Fibroblast of villous mesenchyme (primary cell): ENCODE measurements around the gene PRDM16. TPM values are rescaled to one million over a fixed set of nuclear protein-coding genes. Genes with fewer than 3 reads are reported as not detected.

Experiments used
- DNase-seq: peaks from one replicate; pipeline ENCODE4 v3.0.0-alpha.2; 2010; ENCODE audit warnings: low read depth
- H3K4me3 ChIP-seq: 2 replicates; pipeline ENCODE4 v1.5.1; 2011; ENCODE audit warnings: low read depth, mild to moderate bottlenecking, low read length
- total RNA-seq: library from RNA; depleted of rRNA; stranded (reverse); fragments of >200 nt; gene quantifications from 2 replicates; pipeline ENCODE4 v1.2.3, GENCODE V29; 2012
- TF ChIP-seq, protein P1 (sequence below): IDR thresholded peaks from 2 replicates; pipeline ENCODE4 v1.5.1; 2012; ENCODE audit warnings: low read depth, mild to moderate bottlenecking, low read length; ENCODE audit not compliant: insufficient read depth

Gene PRDM16
- total RNA-seq, 1 donor: 1.7 TPM

DNA sequence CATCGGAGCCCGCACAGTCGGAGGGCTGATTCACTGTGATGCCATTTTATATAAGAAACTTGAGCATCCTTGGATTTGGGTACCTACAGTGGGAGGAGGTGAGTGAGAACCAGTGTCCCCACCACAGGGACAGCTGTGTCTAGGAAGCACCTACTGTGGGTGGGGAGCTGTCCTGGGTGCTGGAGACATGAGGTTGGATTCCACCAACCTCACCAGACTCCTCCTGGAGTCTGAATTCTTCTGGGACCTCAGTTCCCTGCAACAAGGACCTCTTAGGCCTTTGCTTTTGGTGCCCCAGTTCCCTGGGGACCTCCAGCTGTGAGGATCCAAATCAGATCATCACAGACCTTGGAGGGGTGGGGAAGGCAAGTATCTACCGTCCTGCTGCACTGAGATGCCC lies 188.8 kb downstream of the PRDM16 start:
- TF ChIP-seq, protein P1, sequence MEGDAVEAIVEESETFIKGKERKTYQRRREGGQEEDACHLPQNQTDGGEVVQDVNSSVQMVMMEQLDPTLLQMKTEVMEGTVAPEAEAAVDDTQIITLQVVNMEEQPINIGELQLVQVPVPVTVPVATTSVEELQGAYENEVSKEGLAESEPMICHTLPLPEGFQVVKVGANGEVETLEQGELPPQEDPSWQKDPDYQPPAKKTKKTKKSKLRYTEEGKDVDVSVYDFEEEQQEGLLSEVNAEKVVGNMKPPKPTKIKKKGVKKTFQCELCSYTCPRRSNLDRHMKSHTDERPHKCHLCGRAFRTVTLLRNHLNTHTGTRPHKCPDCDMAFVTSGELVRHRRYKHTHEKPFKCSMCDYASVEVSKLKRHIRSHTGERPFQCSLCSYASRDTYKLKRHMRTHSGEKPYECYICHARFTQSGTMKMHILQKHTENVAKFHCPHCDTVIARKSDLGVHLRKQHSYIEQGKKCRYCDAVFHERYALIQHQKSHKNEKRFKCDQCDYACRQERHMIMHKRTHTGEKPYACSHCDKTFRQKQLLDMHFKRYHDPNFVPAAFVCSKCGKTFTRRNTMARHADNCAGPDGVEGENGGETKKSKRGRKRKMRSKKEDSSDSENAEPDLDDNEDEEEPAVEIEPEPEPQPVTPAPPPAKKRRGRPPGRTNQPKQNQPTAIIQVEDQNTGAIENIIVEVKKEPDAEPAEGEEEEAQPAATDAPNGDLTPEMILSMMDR: no peak
- no peak for DNase-seq
- H3K4me3 ChIP-seq: no peak overlapping the region

DNA sequence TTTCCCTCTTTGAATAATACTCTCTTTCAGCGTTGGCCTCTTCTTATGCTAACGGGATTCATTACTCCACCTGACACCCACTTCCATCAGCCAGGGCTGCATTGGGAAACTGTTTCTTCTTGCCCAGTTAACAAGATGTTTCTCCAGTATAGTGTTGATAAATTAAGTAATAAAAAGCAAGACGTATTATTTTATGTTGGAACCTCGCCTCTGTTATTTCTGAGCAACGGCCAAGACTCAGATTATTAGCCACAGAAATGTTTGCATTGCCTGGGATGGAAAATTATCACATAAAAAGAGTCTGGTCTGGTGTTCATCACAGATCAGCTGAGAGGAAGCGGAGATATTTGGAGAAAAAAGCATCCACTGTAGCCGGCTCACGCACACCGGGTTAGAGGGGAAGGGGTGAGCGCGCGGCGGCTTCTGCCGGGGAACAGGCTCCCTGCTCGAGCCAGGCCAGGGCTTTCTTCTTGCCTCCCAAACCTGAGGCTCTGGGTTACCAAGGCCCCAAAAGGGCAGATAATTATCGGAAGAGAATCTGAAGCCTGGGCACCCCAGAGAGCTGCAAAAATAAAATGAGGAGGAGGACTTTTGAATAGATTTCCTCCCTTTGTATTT lies 189.5 kb downstream of the PRDM16 start:
- DNase-seq: no peak
- TF ChIP-seq, protein P1: no peak
- no peak overlapping the region for H3K4me3 ChIP-seq

GRCh38 chr1:3259020-3259419 lies 190.0 kb downstream of the PRDM16 start:
- TF ChIP-seq, protein P1: no peak
- no peak overlapping the region for H3K4me3 ChIP-seq
- DNase-seq: no peak

- H3K4me3 ChIP-seq: no peak overlapping the region
- no peak for DNase-seq
- TF ChIP-seq, protein P1: no peak
These were observed 192.3 kb downstream of the PRDM16 start for GRCh38 chr1:3261007-3261968.

DNA sequence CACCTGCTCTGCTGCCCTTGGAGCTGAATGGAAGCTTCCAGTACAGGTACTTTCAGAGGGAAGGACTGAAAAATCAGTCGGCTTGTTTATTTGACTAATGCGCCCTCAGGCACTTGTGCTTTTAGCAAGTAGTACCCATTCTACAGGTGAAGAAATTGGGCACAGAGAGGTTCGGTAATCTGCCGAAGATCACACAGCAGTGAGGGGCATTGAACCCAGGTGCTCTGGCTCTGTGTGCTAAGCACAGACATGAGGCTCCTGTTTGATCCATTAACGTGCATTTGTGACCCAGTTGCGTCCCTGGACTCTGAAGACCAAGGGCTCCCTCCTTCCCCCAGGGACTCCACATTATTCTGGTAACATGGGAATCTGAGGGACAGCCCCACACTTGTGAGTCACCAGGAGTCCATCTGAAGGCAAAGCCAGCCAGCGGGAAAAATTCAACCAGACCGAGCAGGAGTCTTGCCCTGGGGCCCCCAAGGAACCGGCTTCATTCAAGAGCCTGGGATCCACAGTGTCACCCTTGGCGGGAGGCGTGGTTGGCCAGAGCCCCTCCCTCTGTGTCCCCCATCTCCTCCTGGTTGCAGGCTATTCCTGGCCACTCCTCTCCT lies 193.1 kb downstream of the PRDM16 start:
- DNase-seq: no peak
- TF ChIP-seq, protein P1: no peak

DNA sequence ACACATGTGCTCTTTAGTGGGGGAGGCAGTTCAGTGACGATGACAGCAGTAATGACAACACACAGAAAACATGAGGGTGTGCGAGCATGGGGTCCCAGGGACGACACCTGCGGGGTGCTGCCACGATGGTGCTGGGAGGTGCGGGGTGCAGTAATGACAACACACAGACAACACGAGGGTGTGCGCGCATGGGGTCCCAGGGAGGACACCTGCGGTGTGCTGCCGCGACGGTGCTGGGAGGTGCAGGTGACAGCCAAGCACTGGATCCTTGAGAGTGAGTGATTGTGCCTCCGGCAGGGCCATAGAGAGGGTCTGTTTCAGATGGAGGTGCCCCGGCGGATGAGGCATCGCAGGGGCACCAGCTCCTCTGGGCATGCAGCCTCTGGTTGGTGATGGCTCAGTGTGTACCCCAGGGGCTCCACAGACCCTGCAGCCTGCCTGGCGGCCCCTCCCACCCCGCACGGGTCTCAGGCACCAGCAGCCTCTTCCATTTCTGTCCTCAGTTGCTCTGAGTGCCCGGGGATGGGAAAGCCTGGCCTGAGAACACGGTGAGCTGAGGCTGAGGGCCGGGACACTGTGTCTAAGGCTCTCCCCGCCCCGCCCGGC lies 193.8 kb downstream of the PRDM16 start:
- no peak for DNase-seq
- TF ChIP-seq, protein P1: no peak
- H3K4me3 ChIP-seq: no peak overlapping the region

More for the DNA sequence above, 193.1 kb downstream of the PRDM16 start:
- no peak overlapping the region for H3K4me3 ChIP-seq
